Hair follicular keratinocyte (primary cell): ENCODE data around the gene SDR42E1. TPM values are rescaled to one million over a fixed set of nuclear protein-coding genes. Genes with fewer than 3 reads are reported as not detected.

Experiments used
- total RNA-seq: library from RNA; depleted of rRNA; stranded (reverse); fragments of >200 nt; gene quantifications from 2 replicates; pipeline ENCODE4 v1.2.3, GENCODE V29; 2015

Gene SDR42E1, protein sequence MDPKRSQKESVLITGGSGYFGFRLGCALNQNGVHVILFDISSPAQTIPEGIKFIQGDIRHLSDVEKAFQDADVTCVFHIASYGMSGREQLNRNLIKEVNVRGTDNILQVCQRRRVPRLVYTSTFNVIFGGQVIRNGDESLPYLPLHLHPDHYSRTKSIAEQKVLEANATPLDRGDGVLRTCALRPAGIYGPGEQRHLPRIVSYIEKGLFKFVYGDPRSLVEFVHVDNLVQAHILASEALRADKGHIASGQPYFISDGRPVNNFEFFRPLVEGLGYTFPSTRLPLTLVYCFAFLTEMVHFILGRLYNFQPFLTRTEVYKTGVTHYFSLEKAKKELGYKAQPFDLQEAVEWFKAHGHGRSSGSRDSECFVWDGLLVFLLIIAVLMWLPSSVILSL
- 10.1 and 15.1 TPM in 2 replicates for total RNA-seq

DNA sequence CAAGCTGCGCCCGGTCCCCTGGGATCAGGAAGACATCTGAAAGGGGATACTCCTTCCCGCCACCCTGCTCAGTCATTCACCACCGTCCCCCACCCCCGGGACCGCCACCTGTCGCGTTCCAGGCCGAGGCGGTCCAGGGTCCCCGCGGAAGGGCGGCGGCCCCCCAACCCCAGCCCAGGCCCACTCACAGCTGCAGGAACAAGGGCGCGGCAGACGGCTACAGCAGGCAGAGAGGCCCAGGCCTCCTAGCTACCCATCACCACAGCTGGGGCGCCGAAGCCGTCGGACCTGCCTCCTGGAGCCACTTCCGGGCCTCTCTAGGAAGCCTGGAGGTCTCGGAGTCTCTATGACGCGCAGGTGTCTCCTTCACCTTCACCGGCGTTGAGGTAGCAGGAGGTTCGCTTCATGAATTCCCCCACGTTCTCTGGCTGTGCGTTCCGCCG is at the start of gene SDR42E1:
Gene SDR42E1, minus strand, starts transcription at position 272 of the 443 bp plus-strand sequence. CDS start 10,612 bp downstream, outside the sequence.

DNA sequence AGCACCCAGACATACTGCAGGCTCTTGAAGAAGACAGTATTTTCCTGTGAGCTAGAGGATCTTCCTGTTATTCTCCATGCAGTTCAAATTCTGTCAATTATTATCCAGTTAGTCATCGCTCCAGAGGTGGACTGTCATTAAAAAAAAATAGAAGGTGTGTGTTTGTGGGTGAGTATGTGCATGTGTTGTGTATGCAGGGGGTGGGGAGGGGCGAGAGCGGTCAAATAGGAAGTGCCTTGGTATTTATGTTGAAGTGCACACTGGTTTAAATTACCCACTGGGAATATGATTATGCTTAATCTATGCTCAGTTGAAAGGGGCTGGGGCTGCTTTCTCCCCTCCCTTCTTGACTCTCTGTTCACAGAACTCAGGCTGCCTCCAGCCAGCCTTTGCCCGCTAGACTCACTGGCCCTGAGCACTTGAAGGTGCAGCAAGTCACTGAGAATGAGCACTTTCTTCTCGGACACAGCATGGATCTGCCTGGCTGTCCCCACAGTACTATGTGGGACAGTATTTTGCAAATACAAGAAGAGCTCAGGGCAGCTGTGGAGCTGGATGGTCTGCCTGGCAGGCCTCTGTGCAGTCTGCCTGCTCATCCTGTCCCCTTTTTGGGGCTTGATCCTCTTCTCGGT is 23.8 kb upstream of the SDR42E1 start, which contains the start of gene HSD17B2:
Gene HSD17B2, plus strand, starts transcription at position 273 of the 632 bp plus-strand sequence. Its CDS starts 172 bp downstream, at position 445.

Other genes starting within 250 kb of the SDR42E1 start
- 0.91 and 0.94 TPM in 2 replicates for gene PLCG2, start 232.2 kb downstream of the SDR42E1 start, total RNA-seq
- 4.6 and 12.3 TPM in 2 replicates for gene HSD17B2, start 23.8 kb upstream of the SDR42E1 start, total RNA-seq
- 56.3 and 66.8 TPM in 2 replicates for gene MPHOSPH6, start 158.8 kb upstream of the SDR42E1 start, total RNA-seq